Fibroblast of the aortic adventitia (primary cell): ENCODE results near the gene EID2. TPM values are rescaled to one million over a fixed set of nuclear protein-coding genes. Genes with fewer than 3 reads are reported as not detected.

Experiments
- DNase-seq: peaks from one replicate; pipeline ENCODE4 v3.0.0-alpha.2; 2010; ENCODE audit warnings: low read depth
- H3K4me3 ChIP-seq: 2 replicates; pipeline ENCODE4 v1.5.1; 2011; ENCODE audit warnings: low read depth, mild to moderate bottlenecking, control low read depth, low read length, moderate library complexity
- CTCF ChIP-seq: IDR thresholded peaks from 2 replicates; pipeline ENCODE4 v1.5.1; 2011; ENCODE audit warnings: mild to moderate bottlenecking, low read length, control low read depth, inconsistent platforms; ENCODE audit not compliant: insufficient read depth
- total RNA-seq: library from RNA; depleted of rRNA; stranded (reverse); fragments of >200 nt; gene quantifications from 2 replicates; pipeline ENCODE4 v1.2.3, GENCODE V29; 2012; ENCODE audit warnings: low replicate concordance

EID2 gene
- total RNA-seq, 1 donor, result 5.7 TPM

GRCh38 chr19:39515551-39516191 lies 24.3 kb downstream of the EID2 start:
- DNase-seq, result no peak
- no peak overlapping the region for H3K4me3 ChIP-seq
- TF ChIP-seq CTCF, result no peak

- no peak for TF ChIP-seq CTCF
- DNase-seq, result no peak
- no peak within 1 kb of the TSS for H3K4me3 ChIP-seq
Observed at GRCh38 chr19:39514840-39515550, 25.0 kb downstream of the EID2 start, which contains the start of gene SELENOV. TSS of gene SELENOV (plus strand) at chr19:39515139. CDS start at chr19:39515213, 74 bp downstream.

GRCh38 chr19:39512988-39513387 lies 27.0 kb downstream of the EID2 start:
- DNase-seq, result peak; percentile 11
- no peak overlapping the region for H3K4me3 ChIP-seq
- TF ChIP-seq CTCF, result no peak

GRCh38 chr19:39509233-39509632 lies 30.7 kb downstream of the EID2 start:
- no peak overlapping the region for H3K4me3 ChIP-seq
- no peak for TF ChIP-seq CTCF
- no peak for DNase-seq

GRCh38 chr19:39508629-39509028 lies 31.3 kb downstream of the EID2 start:
- H3K4me3 ChIP-seq, result no peak overlapping the region
- no peak for TF ChIP-seq CTCF
- DNase-seq, result no peak

- TF ChIP-seq CTCF, result no peak
- no peak for DNase-seq
Observed at GRCh38 chr19:39507715-39508364, 32.1 kb downstream of the EID2 start.

More at GRCh38 chr19:39507715-39508364, 32.1 kb downstream of the EID2 start:
- peak overlapping the region; percentile 65 for H3K4me3 ChIP-seq
